HG02759 (cell line): ENCODE data around the gene TBX2.
A peak's percentile ranks its signal among the peaks of the same experiment; 100 is the strongest.

Source experiments
- ATAC-seq: cut with Tn5 transposase; IDR thresholded peaks from one replicate; pipeline ENCODE4 v1.9.1; 2021; ENCODE audit warnings: mild to moderate bottlenecking, moderate library complexity; ENCODE audit not compliant: unreplicated experiment

TBX2 gene

DNA sequence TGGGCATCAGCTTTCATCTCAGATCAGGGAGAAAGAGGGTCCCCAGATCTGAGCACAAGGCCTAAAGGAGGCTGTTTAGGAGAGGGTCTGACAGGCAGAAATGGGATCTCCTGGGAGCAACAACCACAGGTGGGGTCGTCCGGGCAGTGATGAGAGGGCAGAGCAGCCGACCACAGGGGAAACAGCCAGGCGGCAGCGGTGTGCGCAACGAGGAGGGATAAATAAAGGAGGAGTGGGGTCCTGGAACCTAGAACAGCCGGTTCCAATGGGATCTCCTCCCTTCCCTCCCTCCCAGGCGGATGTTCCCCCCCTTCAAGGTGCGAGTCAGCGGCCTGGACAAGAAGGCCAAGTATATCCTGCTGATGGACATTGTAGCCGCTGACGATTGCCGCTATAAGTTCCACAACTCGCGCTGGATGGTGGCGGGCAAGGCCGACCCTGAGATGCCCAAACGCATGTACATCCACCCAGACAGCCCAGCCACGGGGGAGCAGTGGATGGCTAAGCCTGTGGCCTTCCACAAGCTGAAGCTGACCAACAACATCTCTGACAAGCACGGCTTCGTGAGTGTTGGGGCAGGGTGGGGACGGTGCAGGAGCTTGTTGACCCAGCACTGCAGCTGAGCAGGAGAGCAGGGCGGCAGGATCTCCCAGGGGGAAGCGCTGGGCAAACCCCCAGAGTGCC, 1.9 kb downstream of the TBX2 start:
- no peak for ATAC-seq

DNA sequence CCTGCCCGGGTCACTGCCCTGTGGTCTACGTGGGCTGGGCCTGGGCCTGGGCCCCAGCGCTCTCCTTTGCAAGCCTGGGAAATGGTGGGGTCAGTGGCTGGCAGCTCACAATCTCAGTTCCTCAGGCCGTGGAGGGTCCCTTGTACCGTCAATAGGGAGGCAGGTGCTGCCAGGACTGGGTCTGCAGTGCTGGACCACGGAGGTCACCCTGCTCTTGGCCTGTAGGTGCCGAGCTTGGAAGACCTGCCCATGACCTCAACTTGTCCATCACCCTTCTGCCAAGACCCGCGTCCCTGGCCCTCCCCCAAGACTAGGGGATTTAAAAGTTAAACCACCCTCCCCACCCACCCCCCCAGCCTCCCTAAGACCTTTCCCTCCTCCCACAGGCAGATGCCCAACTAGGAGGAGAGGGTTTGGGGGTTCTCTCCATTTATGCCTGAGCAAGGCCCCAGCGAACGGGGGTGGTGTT, 2.5 kb downstream of the TBX2 start:
- no peak for ATAC-seq

DNA sequence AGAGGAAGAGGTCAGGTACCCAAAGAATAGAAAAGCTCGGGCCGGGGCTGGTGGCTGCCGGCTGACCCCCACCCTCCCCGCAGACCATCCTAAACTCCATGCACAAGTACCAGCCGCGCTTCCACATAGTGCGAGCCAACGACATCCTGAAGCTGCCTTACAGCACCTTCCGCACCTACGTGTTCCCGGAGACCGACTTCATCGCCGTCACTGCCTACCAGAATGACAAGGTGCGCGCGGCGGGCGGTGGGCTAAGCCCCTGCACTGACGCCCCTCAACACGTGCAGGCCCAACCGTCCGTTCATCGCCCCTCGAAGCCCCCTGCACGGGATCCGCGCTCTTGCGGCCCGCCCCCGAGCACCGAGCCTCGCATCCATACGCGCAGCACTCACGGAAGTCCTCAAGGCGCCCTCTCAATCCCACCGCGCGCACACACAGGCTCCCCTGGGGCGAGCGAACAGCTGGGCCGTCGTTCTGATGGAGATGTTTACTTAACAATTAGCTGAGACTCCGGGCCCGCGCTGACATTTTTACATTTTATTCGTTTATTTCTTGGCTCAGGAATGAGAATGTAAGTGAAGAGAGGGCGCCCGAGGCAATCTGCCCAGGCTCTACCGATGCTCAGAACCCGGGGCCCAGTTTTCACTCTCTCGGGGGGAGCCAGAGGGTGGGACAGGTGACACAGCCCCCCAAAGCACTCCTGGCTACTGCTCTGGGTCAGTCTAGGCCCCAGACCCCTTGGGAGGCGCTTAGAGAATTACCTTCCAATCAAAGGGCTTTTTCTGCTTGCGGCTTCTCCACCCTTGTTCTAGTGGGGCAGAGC, 3.5 kb downstream of the TBX2 start:
- no peak for ATAC-seq

DNA sequence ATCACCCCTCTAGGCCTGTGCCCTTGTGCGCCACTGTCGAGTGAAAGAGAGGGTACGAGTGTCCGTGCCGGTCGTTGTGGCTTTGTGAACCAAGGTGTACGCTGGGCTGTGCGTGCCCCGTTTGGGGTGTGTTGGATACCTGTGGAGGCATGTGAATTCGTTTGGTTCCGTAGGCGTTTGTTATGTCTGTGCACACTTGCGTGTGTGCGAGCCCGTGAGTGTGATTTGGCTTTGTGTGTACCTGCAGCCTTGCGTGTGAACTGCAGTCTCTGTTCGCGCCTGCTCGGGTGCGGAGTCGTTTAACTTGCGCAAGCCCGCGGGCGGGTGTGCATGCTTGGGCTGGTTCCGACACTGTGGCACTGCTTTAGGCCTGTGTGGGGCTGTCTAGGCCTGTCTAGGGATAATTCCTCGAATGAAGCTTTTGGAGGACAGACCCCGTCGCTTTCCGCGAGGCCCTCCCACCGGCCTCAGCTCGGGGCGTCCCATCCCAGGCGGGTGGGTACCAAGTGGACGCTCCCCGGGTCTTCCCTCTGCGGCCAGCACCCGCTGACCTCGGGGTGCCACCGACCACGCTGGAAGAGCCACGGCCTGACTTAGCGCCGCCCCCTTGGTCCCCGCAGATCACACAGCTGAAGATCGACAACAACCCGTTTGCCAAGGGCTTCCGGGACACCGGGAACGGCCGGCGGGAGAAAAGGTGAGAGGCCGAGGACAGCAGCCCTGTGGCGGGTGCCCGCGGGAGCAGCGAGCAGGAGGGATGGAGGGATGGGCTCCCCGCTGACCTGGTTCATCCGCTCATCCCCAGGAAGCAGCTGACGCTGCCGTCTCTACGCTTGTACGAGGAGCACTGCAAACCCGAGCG, 4.4 kb downstream of the TBX2 start:
- ATAC-seq = no peak

DNA sequence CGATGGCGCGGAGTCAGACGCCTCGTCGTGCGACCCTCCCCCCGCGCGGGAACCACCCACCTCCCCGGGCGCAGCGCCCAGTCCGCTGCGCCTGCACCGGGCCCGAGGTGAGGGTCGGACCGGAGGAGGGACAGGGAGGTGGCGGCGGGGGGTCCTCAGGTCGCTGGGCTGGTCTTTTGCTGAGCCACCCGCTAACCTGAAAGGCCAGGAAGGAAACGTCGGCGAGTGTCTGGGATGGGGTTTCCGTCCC, 4.9 kb downstream of the TBX2 start:
- ATAC-seq = no peak

GRCh38 chr17:61404913-61405685, 5.5 kb downstream of the TBX2 start:
- ATAC-seq = no peak

- ATAC-seq = no peak
These were observed 6.3 kb downstream of the TBX2 start for GRCh38 chr17:61405686-61406536.

DNA sequence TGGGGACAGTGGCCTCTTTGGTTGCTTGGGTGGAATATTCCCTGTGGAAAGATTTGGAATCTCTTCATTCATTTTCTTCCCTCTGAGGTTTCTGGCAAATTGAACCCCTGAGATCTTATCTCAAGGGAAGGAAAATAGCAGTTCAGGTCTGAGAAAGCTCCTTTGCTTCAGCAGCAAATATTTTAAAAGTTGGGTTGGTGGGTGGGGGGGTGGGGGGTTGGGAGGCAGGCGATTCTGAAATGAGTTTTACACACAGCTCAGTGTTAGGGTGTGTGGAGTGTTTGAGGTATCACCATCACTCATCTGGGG, 6.8 kb downstream of the TBX2 start:
- no peak for ATAC-seq

DNA sequence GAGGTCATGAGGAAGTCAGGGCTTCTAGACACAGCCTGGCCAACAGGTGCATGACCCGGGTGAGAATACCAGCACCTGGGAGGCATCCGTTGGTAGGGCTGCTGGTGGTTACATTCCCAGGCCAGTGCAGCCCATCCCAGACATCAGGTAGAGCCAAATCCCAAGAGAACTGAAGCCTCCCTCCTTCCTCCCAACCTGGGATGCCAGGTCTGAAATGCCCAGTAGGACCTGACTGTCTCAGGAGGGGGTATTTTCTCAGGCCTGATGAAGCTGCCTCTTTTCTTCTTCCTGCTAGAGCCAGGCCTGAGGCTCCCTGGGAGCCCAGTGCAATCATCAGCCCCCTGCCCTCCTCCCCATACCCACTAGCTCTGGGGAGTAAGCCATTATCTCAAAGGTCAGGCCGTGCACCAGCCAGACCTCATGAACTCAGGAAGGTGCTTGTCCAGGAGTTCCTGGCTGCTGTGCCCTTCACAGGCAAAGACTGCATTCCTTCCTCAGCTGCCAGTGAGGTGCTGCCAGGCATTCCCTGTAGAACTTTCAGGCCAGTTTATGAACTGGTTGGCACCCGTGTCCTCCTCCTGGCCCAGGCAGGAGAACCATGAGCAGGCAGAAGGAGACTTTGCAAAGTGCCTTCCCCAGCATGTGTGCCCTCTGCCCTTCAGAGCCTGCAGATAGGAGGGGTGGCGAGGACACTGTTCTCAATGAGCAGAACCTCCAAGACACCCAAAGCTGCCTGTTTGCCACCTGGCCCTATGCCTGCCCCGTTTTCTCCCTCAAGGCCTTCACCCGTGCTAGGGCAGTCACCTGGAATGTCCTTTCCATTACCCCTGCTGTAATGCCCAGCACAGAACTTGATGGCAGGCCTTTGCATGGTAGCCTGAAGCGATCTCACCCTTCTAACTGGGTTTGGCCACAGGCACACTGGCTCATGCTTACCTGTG, 7.6 kb downstream of the TBX2 start:
- no peak for ATAC-seq

- no peak for ATAC-seq
These were observed 8.8 kb downstream of the TBX2 start for GRCh38 chr17:61408151-61409041.

GRCh38 chr17:61409301-61410112, 9.9 kb downstream of the TBX2 start:
- ATAC-seq = peak; percentile 31

DNA sequence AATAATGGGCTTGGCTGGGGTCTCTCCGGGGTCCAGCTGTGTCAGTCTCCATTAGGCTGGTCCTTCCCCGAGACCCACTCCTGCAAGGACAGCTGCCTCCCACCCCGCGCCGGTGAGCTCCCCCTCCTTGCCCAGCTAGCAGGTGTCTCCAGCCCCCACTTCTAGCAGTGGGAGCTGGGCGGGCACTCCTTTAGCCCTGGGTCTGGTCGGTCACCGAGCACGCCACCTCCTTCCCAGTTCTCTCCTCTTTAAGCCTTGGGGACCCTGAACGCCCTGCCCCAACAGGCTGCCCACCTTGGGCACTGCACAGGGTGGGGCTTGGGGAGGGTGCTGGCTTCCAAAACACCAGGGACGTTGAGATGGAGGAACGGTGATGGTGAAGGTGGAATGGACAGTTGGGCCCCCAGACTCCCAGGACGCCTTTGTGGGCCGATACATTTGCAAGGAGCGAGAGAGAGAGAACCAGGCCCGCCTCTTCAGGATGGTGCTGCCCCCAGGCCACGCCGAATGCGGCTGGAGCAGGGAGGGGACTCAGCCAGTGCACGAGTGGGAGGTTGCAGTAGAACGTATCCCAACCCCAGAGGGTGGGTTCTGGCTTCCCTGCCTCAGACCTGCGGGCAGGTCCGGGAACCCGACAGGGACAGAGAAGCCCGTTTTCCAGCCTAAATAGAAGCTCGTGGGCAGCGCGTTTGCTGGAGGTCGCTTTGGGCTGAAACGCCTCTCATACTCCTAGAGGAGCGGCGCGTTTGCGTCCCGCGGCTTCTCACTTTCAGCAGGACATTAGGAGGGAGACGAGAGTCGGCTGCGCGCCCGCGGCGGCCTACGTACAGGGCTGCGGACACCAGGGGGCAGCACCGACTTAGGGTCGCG, 10.7 kb downstream of the TBX2 start:
- ATAC-seq = no peak

DNA sequence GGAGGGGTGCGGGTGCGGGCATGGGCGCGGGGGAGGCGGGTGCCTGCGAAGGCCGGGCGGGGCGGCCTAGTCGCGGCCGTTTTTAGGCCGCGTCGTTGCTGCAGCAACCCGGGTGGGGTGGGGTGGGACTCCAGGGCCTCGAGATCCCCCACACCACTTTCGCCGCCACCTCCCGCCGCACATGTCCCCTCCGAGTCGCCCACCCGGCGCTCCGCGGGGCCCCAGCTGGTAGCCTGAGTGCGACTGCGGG, 11.3 kb downstream of the TBX2 start:
- no peak for ATAC-seq

GRCh38 chr17:61411261-61412142, 11.9 kb downstream of the TBX2 start:
- no peak for ATAC-seq

DNA sequence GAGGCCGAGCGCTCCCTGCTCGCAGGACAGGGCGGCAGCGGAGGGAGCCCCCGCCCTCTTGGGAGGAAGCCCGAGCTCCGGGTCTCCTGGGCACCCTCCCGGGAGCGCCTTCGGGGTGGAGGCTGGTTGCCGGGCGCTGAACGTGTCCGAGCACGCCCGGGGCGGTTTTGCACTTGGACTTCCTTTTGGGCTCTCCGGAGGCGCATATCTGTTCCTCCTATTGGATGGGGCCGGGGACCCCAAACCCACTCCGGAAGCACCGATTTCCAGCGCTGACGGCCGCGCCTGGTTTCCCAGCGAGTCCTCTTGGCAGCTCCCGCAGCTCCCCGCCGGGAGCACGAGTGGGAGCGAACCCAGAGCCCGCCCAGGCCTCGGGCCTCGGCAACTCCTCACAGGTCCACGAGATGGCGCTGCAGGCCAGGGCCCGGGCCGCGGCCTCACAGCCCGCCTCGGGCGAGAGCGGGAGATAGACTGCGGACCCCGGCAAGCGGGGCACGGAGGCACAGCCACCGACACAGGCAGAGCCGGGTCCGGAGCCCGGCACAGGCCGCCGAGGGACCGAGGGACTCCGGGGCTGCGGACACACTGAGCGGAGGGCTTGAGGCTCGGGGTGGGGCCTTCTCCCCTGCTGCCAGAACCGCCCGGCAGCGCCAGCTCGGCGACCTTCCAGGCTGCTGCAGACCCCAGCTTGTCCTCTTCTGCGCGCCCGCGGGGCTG, 12.7 kb downstream of the TBX2 start:
- ATAC-seq = peak; percentile 71
